ENCODE results near the gene MOCS3. TPM values are rescaled to one million over a fixed set of nuclear protein-coding genes. Genes with fewer than 3 reads are reported as not detected.
A peak's percentile ranks its signal among the peaks of the same experiment; 100 is the strongest.

Gene MOCS3
- total and polyA plus RNA-seq, 2 donors from 2014 or later, result 1.9 to 5.1 TPM

GRCh38 chr20:50991076-50991475 is 32.5 kb downstream of the MOCS3 start:
- Histone ChIP-seq H3K4me3 (ENCODE audit: low read length in 3 of 3) (no peak overlapping the region), H3K36me3 (ENCODE audit: control insufficient read depth in 2 of 3, insufficient read depth in 3 of 3, low read length in 3 of 3) (no peaks in the 10 kb centered on the region), H3K9me3 (ENCODE audit: control insufficient read depth in 2 of 3, insufficient read depth in 1 of 3, low read length in 3 of 3) (no peaks in the 10 kb centered on the region), H3K27ac (ENCODE audit: low read depth in 2 of 2, low read length in 2 of 2) (no peak overlapping the region), H3K27me3 (ENCODE audit: control insufficient read depth, insufficient read depth, low read length) (no peaks in the 10 kb centered on the region), H3K9ac (ENCODE audit: low read length in 3 of 3) (no peak overlapping the region), H3K4me1 (ENCODE audit: control insufficient read depth in 2 of 3, insufficient read depth in 2 of 3, low read depth in 1 of 3, low read length in 3 of 3) (no peaks in the 10 kb centered on the region)
- DNase-seq (no peak), FAIRE-seq (no peak)
- intact Hi-C loops (cut with DNase I), result no loop called here
- TF ChIP-seq CTCF (IDR thresholded peaks at IDR 0.05; ENCODE audit: borderline replicate concordance, extremely low read depth, insufficient read depth), result no peak

DNA sequence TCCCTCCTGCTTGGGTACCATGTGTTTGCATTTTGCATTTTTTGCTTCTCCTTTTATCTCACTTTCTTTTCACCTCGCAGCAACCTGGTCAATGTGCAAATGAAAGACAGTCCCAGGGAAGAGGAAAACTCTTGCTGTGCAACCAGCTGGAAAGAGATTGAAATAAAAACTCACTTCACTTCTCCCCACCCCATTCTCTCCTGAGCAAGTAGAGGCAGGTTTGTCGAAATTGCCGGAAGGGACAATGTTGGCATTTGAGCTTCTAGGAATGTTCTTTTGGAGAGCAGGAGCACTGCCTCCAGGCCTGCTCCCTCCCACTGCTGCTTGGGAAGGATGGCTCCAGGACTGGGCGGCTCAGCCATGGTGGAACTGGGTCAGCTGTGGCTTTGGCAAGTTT is 33.7 kb downstream of the MOCS3 start:
- FAIRE-seq (no peak), DNase-seq (no peak)
- Histone ChIP-seq H3K27ac (ENCODE audit: low read depth in 2 of 2, low read length in 2 of 2) (no peak overlapping the region), H3K36me3 (ENCODE audit: control insufficient read depth in 2 of 3, insufficient read depth in 3 of 3, low read length in 3 of 3) (no peaks in the 10 kb centered on the region), H3K4me1 (ENCODE audit: control insufficient read depth in 2 of 3, insufficient read depth in 2 of 3, low read depth in 1 of 3, low read length in 3 of 3) (no peaks in the 10 kb centered on the region), H3K27me3 (ENCODE audit: control insufficient read depth, insufficient read depth, low read length) (no peaks in the 10 kb centered on the region), H3K4me3 (ENCODE audit: low read length in 3 of 3) (no peak overlapping the region), H3K9me3 (ENCODE audit: control insufficient read depth in 2 of 3, insufficient read depth in 1 of 3, low read length in 3 of 3) (no peaks in the 10 kb centered on the region), H3K9ac (ENCODE audit: low read length in 3 of 3) (no peak overlapping the region)
- TF ChIP-seq CTCF (IDR thresholded peaks at IDR 0.05; ENCODE audit: borderline replicate concordance, extremely low read depth, insufficient read depth), result no peak
- intact Hi-C loops (cut with DNase I), result no loop called here

GRCh38 chr20:50992733-50993457 is 34.3 kb downstream of the MOCS3 start:
- intact Hi-C loops (cut with DNase I), result no loop called here
- H3K27ac ChIP-seq (ENCODE audit: low read depth in 2 of 2, low read length in 2 of 2), result no peak overlapping the region
- H3K9ac ChIP-seq (ENCODE audit: low read length in 3 of 3), result no peak overlapping the region
- no peak overlapping the region for H3K4me3 ChIP-seq (ENCODE audit: low read length in 3 of 3)
- FAIRE-seq, result no peak
- peak in 3 of 5 donors; percentile 47 to 49 (median 49) for DNase-seq
- no peaks in the 10 kb centered on the region for H3K36me3 ChIP-seq (ENCODE audit: control insufficient read depth in 2 of 3, insufficient read depth in 3 of 3, low read length in 3 of 3)
- peak; percentile 47 for TF ChIP-seq CTCF (IDR thresholded peaks at IDR 0.05; ENCODE audit: borderline replicate concordance, extremely low read depth, insufficient read depth)
- no peaks in the 10 kb centered on the region for H3K4me1 ChIP-seq (ENCODE audit: control insufficient read depth in 2 of 3, insufficient read depth in 2 of 3, low read depth in 1 of 3, low read length in 3 of 3)
- H3K9me3 ChIP-seq (ENCODE audit: control insufficient read depth in 2 of 3, insufficient read depth in 1 of 3, low read length in 3 of 3), result no peaks in the 10 kb centered on the region
- no peaks in the 10 kb centered on the region for H3K27me3 ChIP-seq (ENCODE audit: control insufficient read depth, insufficient read depth, low read length)

DNA sequence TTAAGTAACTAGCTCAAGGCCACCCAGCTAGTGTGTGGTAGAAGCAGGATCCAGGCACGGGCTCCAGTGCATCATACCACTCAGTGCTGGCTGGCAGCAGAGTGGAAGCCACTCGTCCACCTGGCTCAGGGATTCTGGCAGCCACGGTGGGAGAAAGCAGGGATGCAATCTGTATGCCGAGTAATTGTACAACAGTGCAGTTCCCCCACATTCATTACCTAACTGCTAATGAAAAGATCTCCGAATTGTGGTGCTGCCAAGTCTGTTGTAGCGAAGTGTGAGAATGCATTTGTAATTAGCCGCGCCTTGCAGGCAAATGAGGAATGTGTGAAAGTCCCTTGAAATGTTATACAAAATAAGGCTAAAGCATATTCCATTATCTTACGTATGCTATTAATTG is 35.3 kb downstream of the MOCS3 start:
- DNase-seq (no peak), FAIRE-seq (no peak)
- Histone ChIP-seq H3K36me3 (ENCODE audit: control insufficient read depth in 2 of 3, insufficient read depth in 3 of 3, low read length in 3 of 3) (no peaks in the 10 kb centered on the region), H3K4me3 (ENCODE audit: low read length in 3 of 3) (no peak overlapping the region), H3K9ac (ENCODE audit: low read length in 3 of 3) (no peak overlapping the region), H3K9me3 (ENCODE audit: control insufficient read depth in 2 of 3, insufficient read depth in 1 of 3, low read length in 3 of 3) (no peaks in the 10 kb centered on the region), H3K4me1 (ENCODE audit: control insufficient read depth in 2 of 3, insufficient read depth in 2 of 3, low read depth in 1 of 3, low read length in 3 of 3) (no peaks in the 10 kb centered on the region), H3K27ac (ENCODE audit: low read depth in 2 of 2, low read length in 2 of 2) (no peak overlapping the region), H3K27me3 (ENCODE audit: control insufficient read depth, insufficient read depth, low read length) (no peaks in the 10 kb centered on the region)
- no peak for TF ChIP-seq CTCF (IDR thresholded peaks at IDR 0.05; ENCODE audit: borderline replicate concordance, extremely low read depth, insufficient read depth)
- intact Hi-C loops (cut with DNase I), result no loop called here

All from kidney (tissue), 14 donors.